Measurements from ENCODE around the gene TMEM92.

- no peak for TF ChIP-seq EZH2 (IDR thresholded peaks at IDR 0.05; ENCODE audit: low read length)
- TF ChIP-seq, protein P1, sequence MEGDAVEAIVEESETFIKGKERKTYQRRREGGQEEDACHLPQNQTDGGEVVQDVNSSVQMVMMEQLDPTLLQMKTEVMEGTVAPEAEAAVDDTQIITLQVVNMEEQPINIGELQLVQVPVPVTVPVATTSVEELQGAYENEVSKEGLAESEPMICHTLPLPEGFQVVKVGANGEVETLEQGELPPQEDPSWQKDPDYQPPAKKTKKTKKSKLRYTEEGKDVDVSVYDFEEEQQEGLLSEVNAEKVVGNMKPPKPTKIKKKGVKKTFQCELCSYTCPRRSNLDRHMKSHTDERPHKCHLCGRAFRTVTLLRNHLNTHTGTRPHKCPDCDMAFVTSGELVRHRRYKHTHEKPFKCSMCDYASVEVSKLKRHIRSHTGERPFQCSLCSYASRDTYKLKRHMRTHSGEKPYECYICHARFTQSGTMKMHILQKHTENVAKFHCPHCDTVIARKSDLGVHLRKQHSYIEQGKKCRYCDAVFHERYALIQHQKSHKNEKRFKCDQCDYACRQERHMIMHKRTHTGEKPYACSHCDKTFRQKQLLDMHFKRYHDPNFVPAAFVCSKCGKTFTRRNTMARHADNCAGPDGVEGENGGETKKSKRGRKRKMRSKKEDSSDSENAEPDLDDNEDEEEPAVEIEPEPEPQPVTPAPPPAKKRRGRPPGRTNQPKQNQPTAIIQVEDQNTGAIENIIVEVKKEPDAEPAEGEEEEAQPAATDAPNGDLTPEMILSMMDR (optimal IDR thresholded peaks at IDR 0.05 in 1 of 3, IDR thresholded peaks at IDR 0.05 in 1 of 3, conservative IDR thresholded peaks at IDR 0.05 in 1 of 3; ENCODE audit: extremely low read depth in 1 of 3, insufficient read depth in 2 of 3, low read length in 3 of 3), result no peak
Measured at GRCh38 chr17:50312308-50312707, 38.0 kb downstream of the TMEM92 start.

Measured in keratinocyte (primary cell).